HepG2 (cell line): ENCODE results near the gene GRK4. TPM values are rescaled to one million over a fixed set of nuclear protein-coding genes. Genes with fewer than 3 reads are reported as not detected.

Source experiments
- AGO2 ChIP-seq: fragments of 200-400 bp; formaldehyde crosslinking; optimal IDR thresholded peaks from 2 replicates; pipeline ENCODE3; 2017; ENCODE audit warnings: mild to moderate bottlenecking, low read depth, low read length, moderate library complexity
- BRCA1 ChIP-seq: sonication (generic); formaldehyde crosslinking; IDR thresholded peaks from 2 replicates; pipeline ENCODE4 v1.4.0; 2020; ENCODE audit warnings: missing genetic modification reagents
- CBX2 ChIP-seq, 2 experiments: fragments of 200-600 bp in 1 of 2; sonication (generic); formaldehyde crosslinking in 1 of 2; IDR thresholded peaks; 2 replicates each; pipeline versions ENCODE4 v1.7.0 to v1.8.1; 2018 to 2022; ENCODE audit warnings: low read depth in 2 of 2, low read length in 1 of 2, mild to moderate bottlenecking in 1 of 2, missing genetic modification reagents in 1 of 2
- CBX5 ChIP-seq: sonication (generic); formaldehyde crosslinking; IDR thresholded peaks from 2 replicates; pipeline ENCODE4 v1.4.0; 2020; ENCODE audit warnings: missing genetic modification reagents, borderline replicate concordance
- GABPA ChIP-seq, 2 experiments: IDR thresholded peaks; 2 replicates each; pipeline ENCODE4 v1.6.1; 2011 to 2016; ENCODE audit warnings: low read depth in 2 of 2, low read length in 1 of 2, missing biosample characterization in 1 of 2, missing genetic modification characterization in 1 of 2
- HNRNPLL ChIP-seq: fragments of 200-400 bp; formaldehyde crosslinking; IDR thresholded peaks from 2 replicates; pipeline ENCODE4 v1.6.1; 2017; ENCODE audit warnings: mild to moderate bottlenecking, low read depth, low read length; ENCODE audit not compliant: poor library complexity, severe bottlenecking
- IRF2 ChIP-seq: IDR thresholded peaks from 2 replicates; pipeline ENCODE4 v1.6.1; 2018; ENCODE audit warnings: missing genetic modification reagents, missing compliant biosample characterization
- KLF11 ChIP-seq: IDR thresholded peaks from 2 replicates; pipeline ENCODE4 v1.6.1; 2016; ENCODE audit warnings: missing compliant biosample characterization
- KMT2A ChIP-seq: sonication (generic); formaldehyde crosslinking; IDR thresholded peaks from 2 replicates; pipeline ENCODE4 v1.4.0; 2020; ENCODE audit warnings: missing genetic modification reagents
- NFRKB ChIP-seq: fragments of 450-650 bp; IDR thresholded peaks from 2 replicates; pipeline ENCODE4 v1.6.1; 2017
- NR2F1 ChIP-seq, 2 experiments: fragments of 450-650 bp in 1 of 2; formaldehyde crosslinking in 1 of 2; IDR thresholded peaks; 2 replicates each; pipeline versions ENCODE4 v1.5.0 to v1.6.1; 2016 to 2020; ENCODE audit warnings: mild to moderate bottlenecking in 1 of 2, missing compliant biosample characterization in 1 of 2, missing genetic modification reagents in 1 of 2, moderate library complexity in 1 of 2
- RELA ChIP-seq: sonication (generic); formaldehyde crosslinking; IDR thresholded peaks from 2 replicates; pipeline ENCODE4 v1.4.0; 2020; ENCODE audit warnings: missing genetic modification reagents
- RFX1 ChIP-seq: fragments of 450-650 bp; IDR thresholded peaks from 2 replicates; pipeline ENCODE4 v1.6.1; 2017
- RNF2 ChIP-seq: fragments of 450-650 bp; conservative IDR thresholded peaks from 2 replicates; pipeline ENCODE4 v1.6.1; 2016; ENCODE audit warnings: low read depth
- SAFB2 ChIP-seq: sonication (generic); formaldehyde crosslinking; IDR thresholded peaks from 2 replicates; pipeline ENCODE4 v1.5.1; 2020; ENCODE audit warnings: missing genetic modification reagents, low read depth, mild to moderate bottlenecking, borderline replicate concordance
- SETDB1 ChIP-seq: sonication (generic); formaldehyde crosslinking; IDR thresholded peaks from 2 replicates; pipeline ENCODE4 v1.5.1; 2020; ENCODE audit warnings: missing genetic modification reagents, mild to moderate bottlenecking, borderline replicate concordance
- SKI ChIP-seq: fragments of 450-650 bp; IDR thresholded peaks from one replicate; pipeline ENCODE4 v1.6.1; 2018; ENCODE audit warnings: mild to moderate bottlenecking; ENCODE audit not compliant: partially characterized antibody
- TOPORS ChIP-seq: sonication (generic); formaldehyde crosslinking; IDR thresholded peaks from 2 replicates; pipeline ENCODE4 v1.8.0; 2023; ENCODE audit warnings: mild to moderate bottlenecking, missing genetic modification reagents
- TP53 ChIP-seq: sonication (generic); formaldehyde crosslinking; conservative IDR thresholded peaks from 2 replicates; pipeline ENCODE4 v1.4.0; 2020; ENCODE audit warnings: missing genetic modification reagents
- ZFP37 ChIP-seq: sonication (generic); formaldehyde crosslinking; IDR thresholded peaks from 2 replicates; pipeline ENCODE4 v1.4.0; 2020; ENCODE audit warnings: missing genetic modification reagents, borderline replicate concordance
- ZNF160 ChIP-seq: sonication (generic); formaldehyde crosslinking; IDR thresholded peaks from 2 replicates; pipeline ENCODE4 v1.8.0; 2022; ENCODE audit warnings: mild to moderate bottlenecking, inconsistent platforms, missing genetic modification reagents
- ZNF20 ChIP-seq: sonication (generic); formaldehyde crosslinking; IDR thresholded peaks from 2 replicates; pipeline ENCODE4 v1.4.0; 2020; ENCODE audit warnings: mild to moderate bottlenecking, moderate library complexity, missing genetic modification reagents
- ZNF207 ChIP-seq: fragments of 450-650 bp; IDR thresholded peaks from 2 replicates; pipeline ENCODE4 v1.6.1; 2016; ENCODE audit warnings: antibody characterized with exemption, borderline replicate concordance
- ZNF234 ChIP-seq: sonication (generic); formaldehyde crosslinking; conservative IDR thresholded peaks from 2 replicates; pipeline ENCODE4 v1.5.1; 2020; ENCODE audit warnings: mild to moderate bottlenecking, missing genetic modification reagents
- ZNF296 ChIP-seq: sonication (generic); formaldehyde crosslinking; conservative IDR thresholded peaks from 2 replicates; pipeline ENCODE4 v1.5.0; 2020; ENCODE audit warnings: mild to moderate bottlenecking, missing genetic modification reagents
- ZNF33B ChIP-seq: sonication (generic); formaldehyde crosslinking; IDR thresholded peaks from 2 replicates; pipeline ENCODE4 v1.5.1; 2020; ENCODE audit warnings: mild to moderate bottlenecking, missing genetic modification reagents
- ZNF614 ChIP-seq: IDR thresholded peaks from 2 replicates; pipeline ENCODE4 v1.6.1; 2018; ENCODE audit warnings: missing biosample characterization, missing genetic modification reagents, inconsistent platforms, borderline replicate concordance
- polyA plus RNA-seq, 8 experiments: library from polyadenylated mRNA; depleted of rRNA in 3 of 8; stranded (reverse) in 7 of 8; unstranded in 1 of 8; fragments of >200 nt; fragmentation: Illumina TruSeq in 4 of 8; extraction: Trizol in 4 of 8; gene quantifications; 2 replicates each; pipeline versions ENCODE4 v1.2.1 to v1.2.3, GENCODE V29; 2011 to 2016; ENCODE audit warnings: low read depth in 4 of 8, missing spikeins in 1 of 8, mixed read lengths in 1 of 8; ENCODE audit not compliant: insufficient read depth in 1 of 8
- total RNA-seq, 5 experiments: library from RNA; depleted of rRNA; stranded (reverse); fragments of >200 nt; fragmentation: Illumina TruSeq; extraction: Trizol; gene quantifications; 2 replicates each; pipeline ENCODE4 v1.2.3, GENCODE V29; 2016; ENCODE audit warnings: low read depth in 1 of 5
- TF ChIP-seq, protein P1 (sequence below): IDR thresholded peaks from 2 replicates; pipeline ENCODE4 v1.6.1; 2016; ENCODE audit warnings: missing genetic modification reagents, missing compliant biosample characterization
- TF ChIP-seq, protein P2 (sequence below): IDR thresholded peaks from 2 replicates; pipeline ENCODE4 v1.6.1; 2016

The GRK4 gene
- total and polyA plus RNA-seq, 2 of the 13 experiments (the other 11 are each of a cell fraction or from before 2014, with no cell fraction given) = 1.8 to 2.0 TPM

- TF ChIP-seq, protein P1, sequence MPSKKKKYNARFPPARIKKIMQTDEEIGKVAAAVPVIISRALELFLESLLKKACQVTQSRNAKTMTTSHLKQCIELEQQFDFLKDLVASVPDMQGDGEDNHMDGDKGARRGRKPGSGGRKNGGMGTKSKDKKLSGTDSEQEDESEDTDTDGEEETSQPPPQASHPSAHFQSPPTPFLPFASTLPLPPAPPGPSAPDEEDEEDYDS = peak; percentile 55
- TF ChIP-seq SETDB1 (no peak), IRF2 (peak; percentile 55; the same call in 1 of the 2 replicates), ZNF20 (CRISPR knock-in tag) (no peak), RELA (no peak), CBX5 (CRISPR knock-in tag) (no peak), ZNF296 (CRISPR knock-in tag) (no peak), AGO2 (peak; percentile 93), ZFP37 (CRISPR knock-in tag) (no peak), CBX2 (IDR thresholded peaks at IDR 0.05; ENCODE audit: low read depth, low read length) (no peak), CBX2 (CRISPR knock-in tag; IDR thresholded peaks at IDR 0.05; ENCODE audit: low read depth) (no peak), ZNF234 (CRISPR knock-in tag) (no peak), RFX1 (no peak), BRCA1 (no peak), KLF11 (CRISPR knock-in tag) (no peak), KMT2A (no peak; the same call in 1 of the 2 replicates), SAFB2 (CRISPR knock-in tag) (no peak), TP53 (CRISPR knock-in tag) (no peak), HNRNPLL (peak; percentile 50), RNF2 (no peak), SKI (no peak), GABPA (IDR thresholded peaks at IDR 0.05; ENCODE audit: low read depth, low read length) (no peak), GABPA (CRISPR knock-in tag; IDR thresholded peaks at IDR 0.05; ENCODE audit: low read depth) (peak; percentile 90), ZNF614 (CRISPR knock-in tag) (no peak), NR2F1 (CRISPR knock-in tag; IDR thresholded peaks at IDR 0.05) (no peak), ZNF160 (CRISPR knock-in tag) (no peak), NFRKB (no peak), ZNF207 (no peak), ZNF33B (CRISPR knock-in tag) (no peak), TOPORS (CRISPR knock-in tag) (no peak)
- TF ChIP-seq, protein P2, sequence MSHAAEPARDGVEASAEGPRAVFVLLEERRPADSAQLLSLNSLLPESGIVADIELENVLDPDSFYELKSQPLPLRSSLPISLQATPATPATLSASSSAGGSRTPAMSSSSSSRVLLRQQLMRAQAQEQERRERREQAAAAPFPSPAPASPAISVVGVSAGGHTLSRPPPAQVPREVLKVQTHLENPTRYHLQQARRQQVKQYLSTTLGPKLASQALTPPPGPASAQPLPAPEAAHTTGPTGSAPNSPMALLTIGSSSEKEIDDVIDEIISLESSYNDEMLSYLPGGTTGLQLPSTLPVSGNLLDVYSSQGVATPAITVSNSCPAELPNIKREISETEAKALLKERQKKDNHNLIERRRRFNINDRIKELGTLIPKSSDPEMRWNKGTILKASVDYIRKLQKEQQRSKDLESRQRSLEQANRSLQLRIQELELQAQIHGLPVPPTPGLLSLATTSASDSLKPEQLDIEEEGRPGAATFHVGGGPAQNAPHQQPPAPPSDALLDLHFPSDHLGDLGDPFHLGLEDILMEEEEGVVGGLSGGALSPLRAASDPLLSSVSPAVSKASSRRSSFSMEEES (CRISPR knock-in tag) = peak; percentile 53; the same call in 1 of the 2 replicates
Observed at GRCh38 chr4:2934813-2935761, 28.3 kb upstream of the GRK4 start (continued).
